Activated T-helper 17 cell treated with anti-CD3 and anti-CD28 coated beads, Interleukin-2, amount 50 U/mL, for 72 hours (primary cell): Measurements from ENCODE around the gene PRPF31. TPM values are rescaled to one million over a fixed set of nuclear protein-coding genes. Genes with fewer than 3 reads are reported as not detected.
A peak's percentile ranks its signal among the peaks of the same experiment; 100 is the strongest.
"Not testable (repeated sequence)": the region's sequence is repeated elsewhere in the genome, so short reads cannot be mapped to it uniquely, and the experiment has no call there.

Experiments
- ATAC-seq: fragments of 150-1000 bp; cut with Tn5 transposase; replicated peaks from 2 replicates; pipeline ENCODE4 v1.10.0; 2021; ENCODE audit warnings: mild to moderate bottlenecking, moderate library complexity
- H3K27ac Mint-ChIP-seq: one replicate; pipeline ENCODE4 v1.8.0; 2022; ENCODE audit warnings: mixed read lengths
- H3K27me3 Mint-ChIP-seq: one replicate; pipeline ENCODE4 v1.8.0; 2022; ENCODE audit warnings: mixed read lengths
- H3K36me3 Mint-ChIP-seq: one replicate; pipeline ENCODE4 v1.8.0; 2022; ENCODE audit warnings: low read depth, mild to moderate bottlenecking, mixed read lengths
- H3K4me1 Mint-ChIP-seq: one replicate; pipeline ENCODE4 v1.8.0; 2022; ENCODE audit warnings: mixed read lengths
- H3K4me3 Mint-ChIP-seq: one replicate; pipeline ENCODE4 v1.8.0; 2022; ENCODE audit warnings: mild to moderate bottlenecking, mixed read lengths
- H3K9me3 Mint-ChIP-seq: one replicate; pipeline ENCODE4 v1.8.0; 2022; ENCODE audit warnings: mixed read lengths
- total RNA-seq, 2 donors: library from RNA; stranded (reverse); gene quantifications; one replicate each; pipeline ENCODE4 v1.2.3, GENCODE V29; 2022

Gene PRPF31
- total RNA-seq, 2 donors from 2014 or later: 56.4 to 99.2 TPM

DNA sequence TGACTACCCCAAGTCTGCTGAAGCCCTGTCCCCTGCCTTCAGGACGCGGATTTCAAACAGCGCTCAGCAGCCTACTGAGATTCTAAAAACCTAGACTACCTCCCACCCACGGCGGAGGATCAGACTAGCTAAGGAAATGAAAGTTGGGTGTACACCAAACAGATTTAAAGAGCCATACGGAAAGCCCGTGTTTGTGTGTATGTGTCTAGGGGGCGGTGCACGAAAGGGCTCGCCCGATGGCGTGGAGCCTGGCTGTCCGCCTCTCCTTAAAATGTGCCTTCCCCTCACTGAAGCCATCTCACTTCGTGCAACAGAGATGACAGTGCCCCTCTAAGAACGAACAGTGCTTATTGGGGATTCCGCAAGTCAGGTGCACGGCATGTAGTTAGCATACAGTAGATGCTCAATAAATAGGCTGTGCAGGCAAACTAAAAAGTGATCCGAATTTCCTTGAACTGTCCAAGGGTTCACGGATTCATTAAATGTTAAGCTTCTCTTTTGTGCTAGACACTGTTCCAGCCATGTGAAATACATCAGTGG lies 43.3 kb downstream of the PRPF31 start:
- peaks cover 52% of the 10 kb centered on the region for H3K36me3 Mint-ChIP-seq
- H3K4me1 Mint-ChIP-seq: peaks cover 22% of the 10 kb centered on the region
- H3K4me3 Mint-ChIP-seq: peak overlapping the region; percentile 95
- H3K9me3 Mint-ChIP-seq: no peaks in the 10 kb centered on the region
- no peak for ATAC-seq
- H3K27me3 Mint-ChIP-seq: no peaks in the 10 kb centered on the region
- peak overlapping the region; percentile 97 for H3K27ac Mint-ChIP-seq

- H3K27ac Mint-ChIP-seq: peak within 1 kb of the TSS; percentile 97
- no peaks in the 10 kb centered on the region for H3K9me3 Mint-ChIP-seq
- H3K27me3 Mint-ChIP-seq: no peaks in the 10 kb centered on the region
- H3K4me3 Mint-ChIP-seq: peak within 1 kb of the TSS; percentile 95
- ATAC-seq: peak; percentile 95
- peaks cover 45% of the 10 kb centered on the region for H3K36me3 Mint-ChIP-seq
- peaks cover 26% of the 10 kb centered on the region for H3K4me1 Mint-ChIP-seq
Measured at GRCh38 chr19:54159352-54160181, 44.0 kb downstream of the PRPF31 start, which contains the start of gene LENG1. TSS of gene LENG1 (minus strand) at chr19:54159721. CDS start at chr19:54159695, 26 bp downstream.

DNA sequence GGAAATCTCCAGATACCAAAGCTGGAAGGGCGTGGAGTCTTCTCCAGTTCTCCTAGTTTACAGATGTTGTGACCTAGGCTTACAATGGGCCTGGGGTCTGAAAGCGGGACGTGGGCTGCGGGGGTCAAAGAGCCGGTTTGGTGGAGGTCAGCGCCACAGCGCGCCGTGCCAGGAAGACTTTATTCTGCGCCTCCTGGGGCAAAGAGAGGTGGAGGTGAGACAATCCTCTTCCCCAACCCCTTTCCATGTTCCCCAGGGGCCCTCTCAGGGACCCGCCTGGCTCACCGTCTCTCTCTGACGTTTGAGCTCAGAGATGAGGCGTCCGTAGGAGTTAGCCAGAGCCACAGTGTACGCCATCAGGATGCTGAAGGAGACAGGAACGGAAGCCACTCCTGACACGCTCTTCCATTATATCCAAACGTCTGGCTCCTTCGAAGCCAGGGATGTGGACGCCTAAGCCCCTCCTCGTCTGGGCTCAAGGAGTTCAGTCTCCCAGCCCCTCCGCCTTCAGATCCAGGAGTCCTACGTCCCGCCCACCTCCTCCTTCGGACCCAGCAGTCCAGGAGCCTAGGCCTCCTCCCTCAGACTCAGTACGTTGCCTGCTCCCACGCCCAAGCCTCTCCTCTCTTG lies 44.7 kb downstream of the PRPF31 start:
- Mint-ChIP-seq H3K27ac (peak overlapping the region; percentile 97), H3K4me1 (peaks cover 25% of the 10 kb centered on the region)
- no peak for ATAC-seq

DNA sequence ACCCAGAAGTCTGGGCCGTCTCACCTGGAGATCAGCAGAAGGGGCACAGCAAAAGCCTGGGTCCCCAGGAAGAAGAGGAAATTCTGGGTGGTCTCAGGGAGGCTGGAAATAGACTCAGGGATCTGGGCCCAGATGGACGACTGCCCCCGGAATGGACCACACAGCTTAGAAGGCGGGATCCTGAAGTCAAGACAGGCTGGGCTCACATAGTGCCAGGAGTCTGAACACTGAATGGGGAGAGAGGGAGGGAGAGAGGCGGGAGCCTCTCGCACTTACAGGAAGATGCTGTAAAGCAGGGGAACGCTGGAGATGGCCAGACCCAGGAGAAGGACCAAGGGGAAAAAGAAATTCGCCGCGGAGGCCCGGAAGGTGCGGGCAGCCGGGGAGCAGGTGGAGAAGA lies 45.3 kb downstream of the PRPF31 start:
- Mint-ChIP-seq H3K27ac (peak overlapping the region; percentile 97), H3K36me3 (peaks cover 34% of the 10 kb centered on the region), H3K9me3 (no peaks in the 10 kb centered on the region), H3K4me3 (peak overlapping the region; percentile 95), H3K4me1 (peaks cover 25% of the 10 kb centered on the region), H3K27me3 (no peaks in the 10 kb centered on the region)
- no peak for ATAC-seq

More for the DNA sequence above, 44.7 kb downstream of the PRPF31 start:
- H3K4me3 Mint-ChIP-seq: peak overlapping the region; percentile 95
- H3K27me3 Mint-ChIP-seq: no peaks in the 10 kb centered on the region
- H3K9me3 Mint-ChIP-seq: no peaks in the 10 kb centered on the region
- H3K36me3 Mint-ChIP-seq: peaks cover 38% of the 10 kb centered on the region

DNA sequence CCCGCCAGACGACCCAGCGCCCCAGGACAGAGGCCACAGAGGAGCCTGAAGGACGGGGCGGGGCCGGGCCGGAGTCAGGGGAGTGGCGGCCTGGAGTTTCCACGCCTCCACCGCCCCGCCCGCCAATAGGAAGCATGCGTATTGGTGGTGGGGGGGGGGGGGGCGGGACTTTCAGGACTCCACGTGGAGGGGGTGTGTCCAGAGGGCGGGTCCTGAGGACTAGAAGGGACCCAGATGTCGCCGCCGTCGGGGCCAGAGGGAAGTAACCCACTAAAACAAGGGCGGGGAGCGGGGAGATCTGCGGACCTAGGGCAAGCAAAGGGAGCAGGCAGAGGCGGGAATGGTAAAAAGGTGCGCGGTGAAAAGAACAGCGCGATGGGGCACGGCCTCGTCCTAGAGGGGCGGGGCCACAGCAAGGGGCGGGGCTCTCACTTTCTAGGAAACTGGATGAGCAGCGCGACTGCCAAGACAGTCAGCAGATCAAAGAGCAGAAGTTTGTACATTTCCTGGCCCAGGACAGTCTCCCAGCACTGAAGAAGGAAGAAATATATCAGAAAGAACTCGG lies 46.8 kb downstream of the PRPF31 start:
- H3K27ac Mint-ChIP-seq: no peak overlapping the region
- no peaks in the 10 kb centered on the region for H3K27me3 Mint-ChIP-seq
- H3K4me3 Mint-ChIP-seq: peak overlapping the region; percentile 95
- ATAC-seq: peak; percentile 10
- peaks cover 25% of the 10 kb centered on the region for H3K4me1 Mint-ChIP-seq
- H3K36me3 Mint-ChIP-seq: peaks cover 19% of the 10 kb centered on the region
- no peaks in the 10 kb centered on the region for H3K9me3 Mint-ChIP-seq

DNA sequence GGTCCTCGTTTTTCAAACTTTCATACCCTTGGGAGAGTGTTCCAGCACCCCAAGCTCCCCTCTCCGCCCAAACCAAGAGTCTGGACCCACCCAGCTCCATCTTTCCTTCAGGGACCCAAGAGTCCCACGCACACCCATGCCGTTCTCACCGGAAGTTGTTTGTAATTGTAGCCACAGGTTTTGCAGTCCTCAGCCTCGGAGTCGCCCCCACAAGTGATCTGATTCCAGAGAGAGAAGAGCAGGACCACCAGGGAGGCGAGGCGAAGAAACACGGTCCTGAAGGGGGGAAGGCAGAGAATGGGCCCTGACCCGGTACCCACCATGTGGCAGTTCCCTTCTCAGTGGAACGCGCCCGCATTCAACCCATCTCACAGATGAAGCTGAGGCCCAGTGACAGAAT lies 47.3 kb downstream of the PRPF31 start:
- Mint-ChIP-seq H3K4me3 (peak overlapping the region; percentile 95), H3K4me1 (peaks cover 25% of the 10 kb centered on the region), H3K27ac (no peak overlapping the region), H3K36me3 (peaks cover 15% of the 10 kb centered on the region), H3K9me3 (no peaks in the 10 kb centered on the region), H3K27me3 (no peaks in the 10 kb centered on the region)
- no peak for ATAC-seq

GRCh38 chr19:54164369-54165068 lies 49.0 kb downstream of the PRPF31 start:
- H3K4me3 Mint-ChIP-seq: peak overlapping the region; percentile 64
- no peaks in the 10 kb centered on the region for H3K27me3 Mint-ChIP-seq
- H3K27ac Mint-ChIP-seq: no peak overlapping the region
- ATAC-seq: no peak
- H3K9me3 Mint-ChIP-seq: no peaks in the 10 kb centered on the region
- H3K36me3 Mint-ChIP-seq: peaks cover 4% of the 10 kb centered on the region
- H3K4me1 Mint-ChIP-seq: peaks cover 25% of the 10 kb centered on the region

DNA sequence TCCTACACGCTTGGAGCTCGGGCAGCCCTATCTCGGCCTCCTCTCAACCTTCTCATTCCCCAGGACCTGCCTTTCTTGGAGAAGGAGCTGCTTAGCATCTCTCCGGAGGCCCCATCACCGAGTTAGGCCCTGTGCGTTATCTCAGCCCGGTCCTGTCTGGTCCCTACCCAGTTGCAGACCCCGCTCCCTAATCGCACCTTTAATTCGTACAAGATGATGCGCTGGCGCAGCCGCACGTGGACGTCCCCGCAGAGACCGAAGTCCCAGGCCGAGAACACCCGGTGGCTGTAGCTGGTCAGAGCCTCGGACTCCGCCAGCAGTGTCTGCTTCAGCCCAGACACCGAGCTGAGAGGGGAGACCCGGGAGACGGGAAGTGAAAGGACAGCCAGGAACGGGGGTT lies 49.7 kb downstream of the PRPF31 start:
- no peak overlapping the region for H3K4me3 Mint-ChIP-seq
- no peaks in the 10 kb centered on the region for H3K27me3 Mint-ChIP-seq

GRCh38 chr19:54168174-54168917 lies 52.8 kb downstream of the PRPF31 start:
- Mint-ChIP-seq H3K4me1 (peaks cover 8% of the 10 kb centered on the region), H3K27me3 (no peaks in the 10 kb centered on the region), H3K27ac (no peak overlapping the region), H3K36me3 (no peaks in the 10 kb centered on the region), H3K9me3 (no peaks in the 10 kb centered on the region), H3K4me3 (peak overlapping the region; percentile 25)
- ATAC-seq: peak; percentile 93

More for the DNA sequence above, 49.7 kb downstream of the PRPF31 start:
- Mint-ChIP-seq H3K36me3 (no peaks in the 10 kb centered on the region), H3K4me1 (peaks cover 25% of the 10 kb centered on the region), H3K9me3 (no peaks in the 10 kb centered on the region), H3K27ac (no peak overlapping the region)
- ATAC-seq: no peak

DNA sequence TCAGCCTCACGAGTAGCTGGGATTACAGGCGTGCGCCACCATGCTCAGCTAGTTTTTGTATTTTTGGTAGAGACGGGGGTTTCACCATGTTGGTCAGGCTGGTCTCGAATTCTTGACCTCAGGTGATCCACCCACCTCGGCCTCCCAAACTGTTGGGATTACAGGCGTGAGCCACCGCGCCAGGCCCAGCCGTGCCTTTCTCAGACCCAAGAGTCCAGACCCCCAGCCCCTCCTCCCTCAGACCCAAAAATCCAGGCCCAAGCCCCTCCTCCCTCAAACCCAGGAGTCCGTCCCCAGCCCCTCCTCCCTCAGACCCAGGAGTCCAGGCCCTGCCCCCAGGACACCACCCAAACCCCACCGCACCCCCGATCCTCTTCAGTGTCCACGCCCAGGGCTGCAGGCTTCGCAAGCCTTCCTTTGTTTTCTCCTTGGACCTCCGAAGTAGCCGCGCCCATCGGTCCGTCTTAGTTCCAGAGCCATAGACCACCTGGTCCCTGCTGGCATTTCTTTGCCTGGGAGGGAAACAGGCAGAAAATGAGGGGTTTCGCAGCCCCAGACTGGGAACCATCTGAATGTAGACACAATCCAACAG lies 53.7 kb downstream of the PRPF31 start:
- Mint-ChIP-seq H3K4me3 (no peak overlapping the region), H3K36me3 (no peaks in the 10 kb centered on the region), H3K4me1 (peaks cover 6% of the 10 kb centered on the region), H3K27ac (no peak overlapping the region), H3K9me3 (no peaks in the 10 kb centered on the region), H3K27me3 (no peaks in the 10 kb centered on the region)
- ATAC-seq: no peak

- not testable (repeated sequence) for ATAC-seq, H3K27me3 Mint-ChIP-seq, H3K4me1 Mint-ChIP-seq, H3K4me3 Mint-ChIP-seq, H3K9me3 Mint-ChIP-seq, H3K27ac Mint-ChIP-seq
- peaks cover 12% of the 10 kb centered on the region for H3K36me3 Mint-ChIP-seq
Measured at GRCh38 chr19:54171736-54172431, 56.3 kb downstream of the PRPF31 start.

GRCh38 chr19:54172471-54173358 lies 57.2 kb downstream of the PRPF31 start, which contains the start of gene TMC4:
TSS of gene TMC4 (minus strand) at chr19:54173160. CDS start at chr19:54173117, 43 bp downstream.
- Mint-ChIP-seq H3K4me3 (no peak within 1 kb of the TSS), H3K27ac (no peak within 1 kb of the TSS), H3K27me3 (no peaks in the 10 kb centered on the region), H3K9me3 (no peaks in the 10 kb centered on the region), H3K4me1 (no peaks in the 10 kb centered on the region), H3K36me3 (peaks cover 15% of the 10 kb centered on the region)
- no peak for ATAC-seq
